Mesenchymal stem cell (in vitro differentiated cells and primary cell): ENCODE results near the gene UNC93A.
"Not testable (repeated sequence)": the region's sequence is repeated elsewhere in the genome, so short reads cannot be mapped to it uniquely, and the experiment has no call there.

Experiments
- DNase-seq: peaks from one replicate; pipeline ENCODE4 v3.0.0-alpha.2; 2013
- H2AFZ ChIP-seq: one replicate; pipeline ENCODE4 v1.6.1; 2013; ENCODE audit warnings: low read depth, mild to moderate bottlenecking, control low read depth, inconsistent platforms, low read length, moderate library complexity
- H2AK5ac ChIP-seq: 2 replicates; pipeline ENCODE4 v1.6.1; 2013; ENCODE audit warnings: low read length, moderate library complexity, mild to moderate bottlenecking, inconsistent platforms; ENCODE audit not compliant: severe bottlenecking
- H2BK120ac ChIP-seq: one replicate; pipeline ENCODE4 v1.6.1; 2013; ENCODE audit warnings: low read depth, mild to moderate bottlenecking, inconsistent platforms, low read length, moderate library complexity
- H2BK12ac ChIP-seq, 2 experiments: one replicate each; pipeline ENCODE4 v1.6.1; 2013; ENCODE audit warnings: inconsistent platforms in 2 of 2, low read length in 2 of 2, mild to moderate bottlenecking in 2 of 2, moderate library complexity in 2 of 2, control low read depth in 1 of 2
- H2BK15ac ChIP-seq: one replicate; pipeline ENCODE4 v1.6.1; 2013; ENCODE audit warnings: mild to moderate bottlenecking, low read depth, inconsistent platforms; ENCODE audit not compliant: poor library complexity, severe bottlenecking
- H2BK5ac ChIP-seq: 2 replicates; pipeline ENCODE4 v1.6.1; 2013; ENCODE audit warnings: low read depth, mild to moderate bottlenecking, low read length, control low read depth, inconsistent platforms; ENCODE audit not compliant: poor library complexity, severe bottlenecking
- H3K14ac ChIP-seq, 2 experiments: one replicate each; pipeline ENCODE4 v1.6.1; 2013; ENCODE audit warnings: inconsistent platforms in 2 of 2, low read length in 2 of 2, control low read depth in 1 of 2, mild to moderate bottlenecking in 1 of 2, moderate library complexity in 1 of 2
- H3K18ac ChIP-seq, 2 experiments: one replicate each; pipeline ENCODE4 v1.6.1; 2013; ENCODE audit warnings: inconsistent platforms in 2 of 2, low read length in 2 of 2, control low read depth in 1 of 2, low read depth in 1 of 2, mild to moderate bottlenecking in 1 of 2
- H3K23ac ChIP-seq, 2 experiments: one replicate each; pipeline ENCODE4 v1.6.1; 2013; ENCODE audit warnings: inconsistent platforms in 2 of 2, low read length in 2 of 2, mild to moderate bottlenecking in 2 of 2, moderate library complexity in 2 of 2, control low read depth in 1 of 2
- H3K27ac ChIP-seq: 2 replicates; pipeline ENCODE4 v1.5.1; 2013; ENCODE audit warnings: mild to moderate bottlenecking, moderate library complexity, low read length, control low read depth, inconsistent platforms; ENCODE audit not compliant: poor library complexity, severe bottlenecking
- H3K27me3 ChIP-seq, 2 experiments: 2 replicates each; pipeline versions ENCODE4 v1.6.1 to v1.7.0; 2013; ENCODE audit warnings: low read length in 2 of 2, mild to moderate bottlenecking in 2 of 2, moderate library complexity in 2 of 2, control low read depth in 1 of 2, inconsistent platforms in 1 of 2; ENCODE audit not compliant: control insufficient read depth in 1 of 2, insufficient read depth in 1 of 2
- H3K36me3 ChIP-seq, 2 experiments: 2 replicates each; pipeline versions ENCODE4 v1.6.1 to v1.7.0; 2013; ENCODE audit warnings: low read length in 2 of 2, control low read depth in 1 of 2, inconsistent platforms in 1 of 2, low read depth in 1 of 2, mild to moderate bottlenecking in 1 of 2; ENCODE audit not compliant: insufficient read depth in 2 of 2, control insufficient read depth in 1 of 2
- H3K4ac ChIP-seq, 2 experiments: one replicate each; pipeline ENCODE4 v1.6.1; 2013; ENCODE audit warnings: inconsistent platforms in 2 of 2, low read length in 2 of 2, mild to moderate bottlenecking in 2 of 2, moderate library complexity in 2 of 2, control low read depth in 1 of 2, low read depth in 1 of 2
- H3K4me1 ChIP-seq: 2 replicates; pipeline ENCODE4 v1.6.1; 2013; ENCODE audit warnings: low read depth, low read length, control low read depth; ENCODE audit not compliant: control insufficient read depth, insufficient read depth
- H3K4me2 ChIP-seq: 2 replicates; pipeline ENCODE4 v1.6.1; 2013; ENCODE audit warnings: low read length, mild to moderate bottlenecking, inconsistent platforms; ENCODE audit not compliant: poor library complexity, severe bottlenecking
- H3K4me3 ChIP-seq, 2 experiments: 2 replicates each; pipeline versions ENCODE4 v1.5.1 to v1.7.0; 2013; ENCODE audit warnings: low read length in 2 of 2, mild to moderate bottlenecking in 2 of 2, control low read depth in 1 of 2, low read depth in 1 of 2; ENCODE audit not compliant: insufficient read depth in 1 of 2
- H3K79me1 ChIP-seq: replicated peaks from 2 replicates; pipeline ENCODE4 v1.6.1; 2013; ENCODE audit warnings: mild to moderate bottlenecking, control low read depth, low read length, inconsistent platforms; ENCODE audit not compliant: poor library complexity, severe bottlenecking
- H3K9ac ChIP-seq: 2 replicates; pipeline ENCODE4 v1.7.0; 2013; ENCODE audit warnings: mild to moderate bottlenecking, low read length, moderate library complexity
- H3K9me3 ChIP-seq: 2 replicates; pipeline ENCODE4 v1.7.0; 2013; ENCODE audit warnings: mild to moderate bottlenecking, low read length; ENCODE audit not compliant: control insufficient read depth
- H4K8ac ChIP-seq: one replicate; pipeline ENCODE4 v1.6.1; 2013; ENCODE audit warnings: inconsistent platforms, mild to moderate bottlenecking, low read length, moderate library complexity
- H4K91ac ChIP-seq: one replicate; pipeline ENCODE4 v1.6.1; 2013; ENCODE audit warnings: mild to moderate bottlenecking, low read length, inconsistent platforms
- WGBS: methylation state at CpG from one replicate; pipeline ENCODE4 v1.1.7; 2013; ENCODE audit warnings: mixed read lengths; 5-methylcytosine and 5-hydroxymethylcytosine counted together

The UNC93A gene

GRCh38 chr6:167248878-167249455, 42.1 kb upstream of the UNC93A start:
- not testable (repeated sequence) for H4K8ac ChIP-seq, DNase-seq, H3K4me1 ChIP-seq, H2BK120ac ChIP-seq, H3K4me3 ChIP-seq, H4K91ac ChIP-seq, H3K4ac ChIP-seq, H3K79me1 ChIP-seq, H2AK5ac ChIP-seq, H3K27me3 ChIP-seq, H3K18ac ChIP-seq, H2BK15ac ChIP-seq, H3K9me3 ChIP-seq, H3K4me2 ChIP-seq, H3K9ac ChIP-seq, H3K14ac ChIP-seq, H2AFZ ChIP-seq, H2BK12ac ChIP-seq, H2BK5ac ChIP-seq, H3K23ac ChIP-seq, H3K27ac ChIP-seq, H3K36me3 ChIP-seq
- WGBS = 77% methylated on average over 8 of the region's 14 CpGs

GRCh38 chr6:167252271-167252670, 38.8 kb upstream of the UNC93A start:
- H3K14ac ChIP-seq = no peak overlapping the region
- no peaks in the 10 kb centered on the region for H3K27me3 ChIP-seq
- H3K4me3 ChIP-seq = no peak overlapping the region
- peaks cover 3% of the 10 kb centered on the region for H3K9me3 ChIP-seq
- H3K4ac ChIP-seq = no peak overlapping the region
- no peak overlapping the region for H3K18ac ChIP-seq
- H2BK120ac ChIP-seq = no peak overlapping the region
- H3K4me1 ChIP-seq = no peaks in the 10 kb centered on the region
- no peak overlapping the region for H2BK15ac ChIP-seq
- H4K8ac ChIP-seq = no peak overlapping the region
- H3K9ac ChIP-seq = no peak overlapping the region
- no peak for DNase-seq
- no peak overlapping the region for H3K27ac ChIP-seq
- WGBS = 88% methylated on average over 1 of the region's 1 CpG
- no peak overlapping the region for H2BK12ac ChIP-seq
- no peak overlapping the region for H2AK5ac ChIP-seq
- no peak overlapping the region for H3K23ac ChIP-seq
- H2BK5ac ChIP-seq = no peak overlapping the region
- no peak overlapping the region for H2AFZ ChIP-seq
- H3K4me2 ChIP-seq = no peak overlapping the region
- H3K36me3 ChIP-seq = no peaks in the 10 kb centered on the region
- no peak overlapping the region for H4K91ac ChIP-seq
- no peaks in the 10 kb centered on the region for H3K79me1 ChIP-seq

GRCh38 chr6:167255918-167256553, 35.1 kb upstream of the UNC93A start:
- H3K4me3 ChIP-seq = no peak overlapping the region
- 86% methylated on average over 10 of the region's 11 CpGs for WGBS
- H3K79me1 ChIP-seq = no peaks in the 10 kb centered on the region
- no peak overlapping the region for H2BK15ac ChIP-seq
- no peaks in the 10 kb centered on the region for H3K27me3 ChIP-seq
- no peak overlapping the region for H2BK5ac ChIP-seq
- DNase-seq = no peak
- no peak overlapping the region for H3K23ac ChIP-seq
- H3K9me3 ChIP-seq = peaks cover 3% of the 10 kb centered on the region
- no peak overlapping the region for H3K27ac ChIP-seq
- no peak overlapping the region for H4K91ac ChIP-seq
- H4K8ac ChIP-seq = no peak overlapping the region
- H2BK120ac ChIP-seq = no peak overlapping the region
- H3K4ac ChIP-seq = no peak overlapping the region
- no peaks in the 10 kb centered on the region for H3K36me3 ChIP-seq
- no peak overlapping the region for H2AFZ ChIP-seq
- no peaks in the 10 kb centered on the region for H3K4me1 ChIP-seq
- no peak overlapping the region for H2AK5ac ChIP-seq
- H3K14ac ChIP-seq = no peak overlapping the region
- no peak overlapping the region for H3K18ac ChIP-seq
- H3K4me2 ChIP-seq = no peak overlapping the region
- no peak overlapping the region for H2BK12ac ChIP-seq
- H3K9ac ChIP-seq = no peak overlapping the region

GRCh38 chr6:167258646-167259045, 32.5 kb upstream of the UNC93A start:
- Histone ChIP-seq H4K8ac (no peak overlapping the region), H3K36me3 (no peaks in the 10 kb centered on the region), H2AK5ac (no peak overlapping the region), H3K14ac (no peak overlapping the region), H2BK15ac (no peak overlapping the region), H3K23ac (no peak overlapping the region), H3K4me3 (no peak overlapping the region), H3K79me1 (no peaks in the 10 kb centered on the region), H2BK5ac (no peak overlapping the region), H2BK12ac (no peak overlapping the region), H3K27ac (no peak overlapping the region), H3K27me3 (no peaks in the 10 kb centered on the region), H3K9me3 (peaks cover 6% of the 10 kb centered on the region), H2AFZ (no peak overlapping the region), H3K18ac (no peak overlapping the region), H3K4ac (no peak overlapping the region), H3K9ac (no peak overlapping the region), H3K4me2 (no peak overlapping the region), H4K91ac (no peak overlapping the region), H3K4me1 (no peaks in the 10 kb centered on the region), H2BK120ac (no peak overlapping the region)
- WGBS = 82% methylated on average over 3 of the region's 3 CpGs
- DNase-seq = no peak
